HepG2 (cell line): ENCODE data around the gene ABHD1. TPM values are rescaled to one million over a fixed set of nuclear protein-coding genes. Genes with fewer than 3 reads are reported as not detected.

Source experiments
- CENPX ChIP-seq: sonication (generic); formaldehyde crosslinking; IDR thresholded peaks from 2 replicates; pipeline ENCODE4 v1.9.0; 2021; ENCODE audit warnings: mild to moderate bottlenecking, missing genetic modification reagents, moderate library complexity
- HNF4G ChIP-seq, 2 experiments: sonication (generic) in 1 of 2; formaldehyde crosslinking in 1 of 2; IDR thresholded peaks; 2 replicates each; pipeline versions ENCODE4 v1.4.0 to v1.6.1; 2011 to 2020; ENCODE audit warnings: borderline replicate concordance in 2 of 2, low read depth in 2 of 2, mild to moderate bottlenecking in 2 of 2, low read length in 1 of 2, missing genetic modification reagents in 1 of 2, moderate library complexity in 1 of 2
- HOXA9 ChIP-seq: sonication (generic); formaldehyde crosslinking; IDR thresholded peaks from 2 replicates; pipeline ENCODE4 v1.8.1; 2022; ENCODE audit warnings: missing genetic modification reagents, mild to moderate bottlenecking, moderate library complexity, borderline replicate concordance
- PAX8 ChIP-seq: sonication (generic); formaldehyde crosslinking; IDR thresholded peaks from 2 replicates; pipeline ENCODE4 v1.8.0; 2022; ENCODE audit warnings: mild to moderate bottlenecking, missing genetic modification reagents, borderline replicate concordance
- PITX1 ChIP-seq: sonication (generic); formaldehyde crosslinking; IDR thresholded peaks from 2 replicates; pipeline ENCODE4 v1.5.1; 2020; ENCODE audit warnings: mild to moderate bottlenecking, missing genetic modification reagents
- SALL2 ChIP-seq: sonication (generic); formaldehyde crosslinking; IDR thresholded peaks from 2 replicates; pipeline ENCODE4 v1.8.1; 2023; ENCODE audit warnings: mild to moderate bottlenecking, missing genetic modification reagents, inconsistent platforms
- ZNF263 ChIP-seq: sonication (generic); formaldehyde crosslinking; IDR thresholded peaks from 2 replicates; pipeline ENCODE4 v1.4.0; 2020; ENCODE audit warnings: missing genetic modification reagents
- ZNF792 ChIP-seq: IDR thresholded peaks from 2 replicates; pipeline ENCODE4 v1.6.1; 2016
- ZNF879 ChIP-seq: sonication (generic); formaldehyde crosslinking; IDR thresholded peaks from 2 replicates; pipeline ENCODE4 v1.8.1; 2023; ENCODE audit warnings: missing genetic modification reagents
- polyA plus RNA-seq, 8 experiments: library from polyadenylated mRNA; depleted of rRNA in 3 of 8; stranded (reverse) in 7 of 8; unstranded in 1 of 8; fragments of >200 nt; fragmentation: Illumina TruSeq in 4 of 8; extraction: Trizol in 4 of 8; gene quantifications; 2 replicates each; pipeline versions ENCODE4 v1.2.1 to v1.2.3, GENCODE V29; 2011 to 2016; ENCODE audit warnings: low read depth in 4 of 8, missing spikeins in 1 of 8, mixed read lengths in 1 of 8; ENCODE audit not compliant: insufficient read depth in 1 of 8
- total RNA-seq, 5 experiments: library from RNA; depleted of rRNA; stranded (reverse); fragments of >200 nt; fragmentation: Illumina TruSeq; extraction: Trizol; gene quantifications; 2 replicates each; pipeline ENCODE4 v1.2.3, GENCODE V29; 2016; ENCODE audit warnings: low read depth in 1 of 5
- TF ChIP-seq, protein P1 (sequence below): sonication (generic); formaldehyde crosslinking; IDR thresholded peaks from 2 replicates; pipeline ENCODE4 v1.5.0; 2020; ENCODE audit warnings: missing genetic modification reagents
- TF ChIP-seq, protein P2 (sequence below): IDR thresholded peaks from 2 replicates; pipeline ENCODE4 v1.6.1; 2016; ENCODE audit warnings: control low read depth
- TF ChIP-seq, protein P3 (sequence below): sonication (generic); formaldehyde crosslinking; IDR thresholded peaks from 2 replicates; pipeline ENCODE4 v1.5.0; 2020; ENCODE audit warnings: missing genetic modification reagents, mild to moderate bottlenecking, borderline replicate concordance
- TF ChIP-seq, protein P4 (sequence below): sonication (generic); formaldehyde crosslinking; IDR thresholded peaks from 2 replicates; pipeline ENCODE4 v1.5.1; 2020; ENCODE audit warnings: missing genetic modification reagents, mild to moderate bottlenecking, borderline replicate concordance
- TF ChIP-seq, protein P5 (sequence below): sonication (generic); formaldehyde crosslinking; IDR thresholded peaks from 2 replicates; pipeline ENCODE4 v1.4.0; 2020; ENCODE audit warnings: mild to moderate bottlenecking, low read depth, missing genetic modification reagents
- TF ChIP-seq, protein P6 (sequence below): sonication (generic); formaldehyde crosslinking; IDR thresholded peaks from 2 replicates; pipeline ENCODE4 v1.4.0; 2020; ENCODE audit warnings: missing genetic modification reagents, borderline replicate concordance

Gene ABHD1
- total and polyA plus RNA-seq, 2 of the 13 experiments (the other 11 are each of a cell fraction or from before 2014, with no cell fraction given) = 0.04 to 0.81 TPM

DNA sequence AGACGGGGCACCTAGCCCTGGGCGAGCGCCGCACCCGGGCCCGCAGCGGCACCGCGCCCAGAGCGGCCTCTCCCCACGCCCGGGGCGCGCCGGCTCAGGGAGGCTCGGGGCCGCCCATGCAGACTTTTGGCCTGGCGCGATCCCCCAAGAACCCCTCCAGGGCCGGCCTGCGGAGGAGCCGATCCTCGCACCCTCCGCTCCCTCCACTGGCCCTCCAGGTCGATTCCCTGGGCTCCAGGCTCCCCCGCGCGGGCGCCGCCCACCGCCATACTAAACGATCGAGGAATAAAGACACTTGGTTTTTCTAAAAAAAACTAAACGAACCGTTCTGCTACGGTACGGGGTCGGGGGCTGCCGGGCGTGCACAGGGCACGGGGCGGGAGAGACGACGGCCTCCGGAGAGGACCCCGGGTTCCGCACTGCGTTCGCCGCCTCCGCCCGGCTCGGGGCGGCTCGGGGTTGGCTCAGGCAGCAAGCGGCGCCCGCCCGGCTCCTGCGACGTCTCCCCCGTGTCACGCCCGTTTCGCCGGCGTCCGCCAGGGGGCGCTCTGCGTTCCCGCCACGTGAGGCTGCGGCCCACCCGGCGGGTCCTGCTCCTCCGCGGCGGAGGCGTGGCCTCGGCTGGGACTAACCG, 37.4 kb upstream of the ABHD1 start (continued):
- TF ChIP-seq, protein P1, sequence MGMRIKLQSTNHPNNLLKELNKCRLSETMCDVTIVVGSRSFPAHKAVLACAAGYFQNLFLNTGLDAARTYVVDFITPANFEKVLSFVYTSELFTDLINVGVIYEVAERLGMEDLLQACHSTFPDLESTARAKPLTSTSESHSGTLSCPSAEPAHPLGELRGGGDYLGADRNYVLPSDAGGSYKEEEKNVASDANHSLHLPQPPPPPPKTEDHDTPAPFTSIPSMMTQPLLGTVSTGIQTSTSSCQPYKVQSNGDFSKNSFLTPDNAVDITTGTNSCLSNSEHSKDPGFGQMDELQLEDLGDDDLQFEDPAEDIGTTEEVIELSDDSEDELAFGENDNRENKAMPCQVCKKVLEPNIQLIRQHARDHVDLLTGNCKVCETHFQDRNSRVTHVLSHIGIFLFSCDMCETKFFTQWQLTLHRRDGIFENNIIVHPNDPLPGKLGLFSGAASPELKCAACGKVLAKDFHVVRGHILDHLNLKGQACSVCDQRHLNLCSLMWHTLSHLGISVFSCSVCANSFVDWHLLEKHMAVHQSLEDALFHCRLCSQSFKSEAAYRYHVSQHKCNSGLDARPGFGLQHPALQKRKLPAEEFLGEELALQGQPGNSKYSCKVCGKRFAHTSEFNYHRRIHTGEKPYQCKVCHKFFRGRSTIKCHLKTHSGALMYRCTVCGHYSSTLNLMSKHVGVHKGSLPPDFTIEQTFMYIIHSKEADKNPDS = no peak
- TF ChIP-seq, protein P2, sequence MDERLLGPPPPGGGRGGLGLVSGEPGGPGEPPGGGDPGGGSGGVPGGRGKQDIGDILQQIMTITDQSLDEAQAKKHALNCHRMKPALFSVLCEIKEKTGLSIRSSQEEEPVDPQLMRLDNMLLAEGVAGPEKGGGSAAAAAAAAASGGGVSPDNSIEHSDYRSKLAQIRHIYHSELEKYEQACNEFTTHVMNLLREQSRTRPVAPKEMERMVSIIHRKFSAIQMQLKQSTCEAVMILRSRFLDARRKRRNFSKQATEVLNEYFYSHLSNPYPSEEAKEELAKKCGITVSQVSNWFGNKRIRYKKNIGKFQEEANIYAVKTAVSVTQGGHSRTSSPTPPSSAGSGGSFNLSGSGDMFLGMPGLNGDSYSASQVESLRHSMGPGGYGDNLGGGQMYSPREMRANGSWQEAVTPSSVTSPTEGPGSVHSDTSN (CRISPR knock-in tag) = no peak; the same call in 1 of the 2 replicates
- peak; percentile 73; the same call in 1 of the 2 replicates for TF ChIP-seq SALL2
- TF ChIP-seq PAX8 (CRISPR knock-in tag) = peak; percentile 1; the same call in 1 of the 2 replicates
- TF ChIP-seq, protein P3, sequence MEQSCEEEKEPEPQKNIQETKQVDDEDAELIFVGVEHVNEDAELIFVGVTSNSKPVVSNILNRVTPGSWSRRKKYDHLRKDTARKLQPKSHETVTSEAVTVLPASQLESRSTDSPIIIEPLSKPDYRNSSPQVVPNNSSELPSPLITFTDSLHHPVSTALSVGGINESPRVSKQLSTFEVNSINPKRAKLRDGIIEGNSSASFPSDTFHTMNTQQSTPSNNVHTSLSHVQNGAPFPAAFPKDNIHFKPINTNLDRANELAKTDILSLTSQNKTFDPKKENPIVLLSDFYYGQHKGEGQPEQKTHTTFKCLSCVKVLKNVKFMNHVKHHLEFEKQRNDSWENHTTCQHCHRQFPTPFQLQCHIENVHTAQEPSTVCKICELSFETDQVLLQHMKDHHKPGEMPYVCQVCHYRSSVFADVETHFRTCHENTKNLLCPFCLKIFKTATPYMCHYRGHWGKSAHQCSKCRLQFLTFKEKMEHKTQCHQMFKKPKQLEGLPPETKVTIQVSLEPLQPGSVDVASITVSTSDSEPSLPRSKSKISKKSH (CRISPR knock-in tag) = no peak; the same call in 1 of the 2 replicates
- no peak for TF ChIP-seq CENPX
- no peak for TF ChIP-seq HOXA9 (CRISPR knock-in tag)
- peak; percentile 92 for TF ChIP-seq ZNF792 (CRISPR knock-in tag)
- TF ChIP-seq, protein P4, sequence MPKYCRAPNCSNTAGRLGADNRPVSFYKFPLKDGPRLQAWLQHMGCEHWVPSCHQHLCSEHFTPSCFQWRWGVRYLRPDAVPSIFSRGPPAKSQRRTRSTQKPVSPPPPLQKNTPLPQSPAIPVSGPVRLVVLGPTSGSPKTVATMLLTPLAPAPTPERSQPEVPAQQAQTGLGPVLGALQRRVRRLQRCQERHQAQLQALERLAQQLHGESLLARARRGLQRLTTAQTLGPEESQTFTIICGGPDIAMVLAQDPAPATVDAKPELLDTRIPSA (CRISPR knock-in tag) = peak; percentile 97
- TF ChIP-seq, protein P5, sequence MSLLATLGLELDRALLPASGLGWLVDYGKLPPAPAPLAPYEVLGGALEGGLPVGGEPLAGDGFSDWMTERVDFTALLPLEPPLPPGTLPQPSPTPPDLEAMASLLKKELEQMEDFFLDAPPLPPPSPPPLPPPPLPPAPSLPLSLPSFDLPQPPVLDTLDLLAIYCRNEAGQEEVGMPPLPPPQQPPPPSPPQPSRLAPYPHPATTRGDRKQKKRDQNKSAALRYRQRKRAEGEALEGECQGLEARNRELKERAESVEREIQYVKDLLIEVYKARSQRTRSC (CRISPR knock-in tag) = no peak; the same call in 1 of the 2 replicates
- no peak for TF ChIP-seq ZNF263 (CRISPR knock-in tag)
- peak; percentile 34; the same call in 1 of the 2 replicates for TF ChIP-seq HNF4G (IDR thresholded peaks at IDR 0.05; ENCODE audit: borderline replicate concordance, low read depth, low read length)
- TF ChIP-seq HNF4G (CRISPR knock-in tag; IDR thresholded peaks at IDR 0.05; ENCODE audit: borderline replicate concordance, low read depth) = no peak
- TF ChIP-seq, protein P6, sequence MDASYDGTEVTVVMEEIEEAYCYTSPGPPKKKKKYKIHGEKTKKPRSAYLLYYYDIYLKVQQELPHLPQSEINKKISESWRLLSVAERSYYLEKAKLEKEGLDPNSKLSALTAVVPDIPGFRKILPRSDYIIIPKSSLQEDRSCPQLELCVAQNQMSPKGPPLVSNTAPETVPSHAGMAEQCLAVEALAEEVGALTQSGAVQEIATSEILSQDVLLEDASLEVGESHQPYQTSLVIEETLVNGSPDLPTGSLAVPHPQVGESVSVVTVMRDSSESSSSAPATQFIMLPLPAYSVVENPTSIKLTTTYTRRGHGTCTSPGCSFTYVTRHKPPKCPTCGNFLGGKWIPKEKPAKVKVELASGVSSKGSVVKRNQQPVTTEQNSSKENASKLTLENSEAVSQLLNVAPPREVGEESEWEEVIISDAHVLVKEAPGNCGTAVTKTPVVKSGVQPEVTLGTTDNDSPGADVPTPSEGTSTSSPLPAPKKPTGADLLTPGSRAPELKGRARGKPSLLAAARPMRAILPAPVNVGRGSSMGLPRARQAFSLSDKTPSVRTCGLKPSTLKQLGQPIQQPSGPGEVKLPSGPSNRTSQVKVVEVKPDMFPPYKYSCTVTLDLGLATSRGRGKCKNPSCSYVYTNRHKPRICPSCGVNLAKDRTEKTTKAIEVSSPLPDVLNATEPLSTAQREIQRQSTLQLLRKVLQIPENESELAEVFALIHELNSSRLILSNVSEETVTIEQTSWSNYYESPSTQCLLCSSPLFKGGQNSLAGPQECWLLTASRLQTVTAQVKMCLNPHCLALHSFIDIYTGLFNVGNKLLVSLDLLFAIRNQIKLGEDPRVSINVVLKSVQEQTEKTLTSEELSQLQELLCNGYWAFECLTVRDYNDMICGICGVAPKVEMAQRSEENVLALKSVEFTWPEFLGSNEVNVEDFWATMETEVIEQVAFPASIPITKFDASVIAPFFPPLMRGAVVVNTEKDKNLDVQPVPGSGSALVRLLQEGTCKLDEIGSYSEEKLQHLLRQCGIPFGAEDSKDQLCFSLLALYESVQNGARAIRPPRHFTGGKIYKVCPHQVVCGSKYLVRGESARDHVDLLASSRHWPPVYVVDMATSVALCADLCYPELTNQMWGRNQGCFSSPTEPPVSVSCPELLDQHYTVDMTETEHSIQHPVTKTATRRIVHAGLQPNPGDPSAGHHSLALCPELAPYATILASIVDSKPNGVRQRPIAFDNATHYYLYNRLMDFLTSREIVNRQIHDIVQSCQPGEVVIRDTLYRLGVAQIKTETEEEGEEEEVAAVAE (CRISPR knock-in tag) = peak; percentile 77; the same call in 1 of the 2 replicates
- TF ChIP-seq ZNF879 (CRISPR knock-in tag) = no peak
- no peak for TF ChIP-seq PITX1
